ENCODE data around the gene DPH2. TPM values are rescaled to one million over a fixed set of nuclear protein-coding genes. Genes with fewer than 3 reads are reported as not detected.

The DPH2 gene
- total RNA-seq, 6 experiments from 2014 or later: 8.9 to 27.5 (median 12.0) TPM

- no CpG with 5 or more reads among the region's 7 CpGs for WGBS (ENCODE audit: insufficient coverage, low coverage, low lambda C conversion rate, missing lambda C conversion rate)
- TF ChIP-seq CTCF (IDR thresholded peaks at IDR 0.05) (no peak), POLR2A (IDR thresholded peaks at IDR 0.05) (no peak)
- no peak for DNase-seq
- Histone ChIP-seq H3K27ac (no peak overlapping the region), H3K9me3 (no peaks in the 10 kb centered on the region), H3K4me3 (no peak overlapping the region), H3K36me3 (peaks cover 0 to 40% (median 8%) of the 10 kb centered on the region in 4 donors), H3K4me1 (no peaks in the 10 kb centered on the region), H3K27me3 (no peaks in the 10 kb centered on the region)
- intact Hi-C loops (cut with DNase I): no loop called here
- no peak for ATAC-seq
These were observed 12.3 kb upstream of the DPH2 start for GRCh38 chr1:43957407-43958040.

GRCh38 chr1:43958351-43959255, 11.2 kb upstream of the DPH2 start:
- TF ChIP-seq CTCF (IDR thresholded peaks at IDR 0.05) (no peak), POLR2A (IDR thresholded peaks at IDR 0.05) (no peak)
- ATAC-seq: no peak

GRCh38 chr1:43960798-43961197, 9.0 kb upstream of the DPH2 start:
- H3K4me3 ChIP-seq: no peak overlapping the region
- no peak for DNase-seq
- no peaks in the 10 kb centered on the region for H3K27me3 ChIP-seq
- H3K9me3 ChIP-seq: no peaks in the 10 kb centered on the region
- peaks cover 0 to 40% (median 11%) of the 10 kb centered on the region in 4 donors for H3K36me3 ChIP-seq
- whole genome bisulfite sequencing (ENCODE audit: insufficient coverage, low coverage, low lambda C conversion rate, missing lambda C conversion rate): no CpG with 5 or more reads among the region's 8 CpGs
- no peaks in the 10 kb centered on the region for H3K4me1 ChIP-seq
- ATAC-seq: no peak
- intact Hi-C loops (cut with DNase I): no loop called here
- no peak overlapping the region for H3K27ac ChIP-seq
- TF ChIP-seq POLR2A (IDR thresholded peaks at IDR 0.05) (no peak), CTCF (IDR thresholded peaks at IDR 0.05) (no peak)

More at GRCh38 chr1:43958351-43959255, 11.2 kb upstream of the DPH2 start:
- H3K27me3 ChIP-seq: no peaks in the 10 kb centered on the region
- DNase-seq: no peak
- no peaks in the 10 kb centered on the region for H3K9me3 ChIP-seq
- no peak overlapping the region for H3K4me3 ChIP-seq
- intact Hi-C loops (cut with DNase I): no loop called here
- H3K36me3 ChIP-seq: peaks cover 0 to 40% (median 11%) of the 10 kb centered on the region in 4 donors
- 88% methylated on average over 8 of the region's 9 CpGs for WGBS (ENCODE audit: insufficient coverage, low coverage, low lambda C conversion rate, missing lambda C conversion rate)
- no peaks in the 10 kb centered on the region for H3K4me1 ChIP-seq
- no peak overlapping the region for H3K27ac ChIP-seq

GRCh38 chr1:43961692-43962091, 8.1 kb upstream of the DPH2 start:
- WGBS (ENCODE audit: insufficient coverage, low coverage, low lambda C conversion rate, missing lambda C conversion rate): 95% methylated on average over 2 of the region's 3 CpGs
- no peak for TF ChIP-seq POLR2A (IDR thresholded peaks at IDR 0.05)
- no peak for TF ChIP-seq CTCF (IDR thresholded peaks at IDR 0.05)
- H3K36me3 ChIP-seq: peaks cover 0 to 34% (median 11%) of the 10 kb centered on the region in 4 donors
- no peak overlapping the region for H3K4me3 ChIP-seq
- no peak for DNase-seq
- no peaks in the 10 kb centered on the region for H3K4me1 ChIP-seq
- H3K27ac ChIP-seq: no peak overlapping the region
- intact Hi-C loops (cut with DNase I): no loop called here
- ATAC-seq: no peak
- H3K27me3 ChIP-seq: no peaks in the 10 kb centered on the region
- no peaks in the 10 kb centered on the region for H3K9me3 ChIP-seq

Data from right lobe of liver (tissue), 6 donors.